BE2C (cell line): ENCODE data around the gene TNFAIP2.

ENCODE experiments used
- DNase-seq: peaks from one replicate; pipeline ENCODE4 v3.0.0-alpha.2; 2020
- H3K27me3 ChIP-seq: fragments of 250-450 bp; sonication (Bioruptor Pico); 2 replicates; pipeline ENCODE4 v1.5.1; 2020; ENCODE audit warnings: mild to moderate bottlenecking
- H3K36me3 ChIP-seq: fragments of 250-450 bp; sonication (Bioruptor Pico); 2 replicates; pipeline ENCODE4 v1.5.1; 2020; ENCODE audit warnings: mild to moderate bottlenecking
- H3K4me1 ChIP-seq: fragments of 250-450 bp; sonication (Bioruptor Pico); 2 replicates; pipeline ENCODE4 v1.5.1; 2020
- H3K4me3 ChIP-seq: 2 replicates; pipeline ENCODE4 v1.5.1; 2011; ENCODE audit warnings: low read depth, low read length
- H3K9me3 ChIP-seq: fragments of 250-450 bp; sonication (Bioruptor Pico); 2 replicates; pipeline ENCODE4 v1.5.1; 2020
- CTCF ChIP-seq: IDR thresholded peaks from 2 replicates; pipeline ENCODE4 v1.5.1; 2012; ENCODE audit warnings: mild to moderate bottlenecking, low read depth, low read length

Gene TNFAIP2

GRCh38 chr14:103093856-103094405 lies 29.3 kb upstream of the TNFAIP2 start:
- Histone ChIP-seq H3K27me3 (no peaks in the 10 kb centered on the region), H3K4me1 (no peaks in the 10 kb centered on the region), H3K36me3 (no peaks in the 10 kb centered on the region), H3K4me3 (no peak overlapping the region), H3K9me3 (no peaks in the 10 kb centered on the region)
- no peak for DNase-seq
- TF ChIP-seq CTCF: no peak

DNA sequence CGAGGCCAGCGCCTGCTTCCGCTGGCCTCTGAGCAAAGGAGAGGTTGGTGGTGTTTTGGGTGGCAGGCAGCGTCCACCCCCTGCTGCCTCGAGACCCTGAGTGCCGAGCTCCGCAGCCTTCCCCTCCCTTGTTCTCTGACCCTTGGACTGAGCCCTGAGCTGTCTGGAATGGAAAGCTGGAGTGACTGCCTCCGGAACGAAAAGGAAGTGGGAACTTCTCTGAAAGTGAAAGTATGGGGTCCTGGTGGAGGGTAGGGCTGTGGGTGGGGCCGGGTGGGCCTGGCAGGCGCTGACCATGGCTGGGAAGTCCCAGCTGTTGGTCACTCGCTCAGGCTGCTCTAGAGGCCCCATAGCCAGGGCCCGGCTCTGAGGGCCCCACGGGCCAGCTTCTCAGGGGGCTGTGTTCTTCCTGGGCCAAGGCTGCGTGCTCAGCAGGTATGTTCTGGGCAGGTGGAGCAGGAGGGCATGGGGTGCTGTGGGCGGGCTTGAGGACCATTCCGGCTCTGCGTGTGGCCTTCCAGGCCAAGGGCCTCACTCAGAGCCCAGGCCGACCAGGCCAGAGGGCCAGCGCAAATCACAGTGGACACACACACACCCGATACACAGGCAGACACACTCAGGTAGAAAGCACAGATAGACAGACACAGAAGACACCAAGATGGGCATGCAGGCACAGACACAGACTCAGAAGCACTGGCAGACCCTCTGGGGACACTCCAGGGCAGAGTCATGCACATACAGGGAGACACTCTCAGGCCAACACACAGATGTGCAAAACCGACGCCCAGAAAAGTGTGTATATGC lies 28.7 kb upstream of the TNFAIP2 start, which contains the start of gene EXOC3L4:
EXOC3L4 (plus strand) TSS at position 320 of the 804 bp plus-strand sequence. CDS start 5,495 bp downstream, outside the sequence.
- Histone ChIP-seq H3K9me3 (no peaks in the 10 kb centered on the region), H3K4me1 (no peaks in the 10 kb centered on the region), H3K36me3 (no peaks in the 10 kb centered on the region), H3K27me3 (no peaks in the 10 kb centered on the region), H3K4me3 (no peak within 1 kb of the TSS)
- DNase-seq: no peak
- no peak for TF ChIP-seq CTCF

DNA sequence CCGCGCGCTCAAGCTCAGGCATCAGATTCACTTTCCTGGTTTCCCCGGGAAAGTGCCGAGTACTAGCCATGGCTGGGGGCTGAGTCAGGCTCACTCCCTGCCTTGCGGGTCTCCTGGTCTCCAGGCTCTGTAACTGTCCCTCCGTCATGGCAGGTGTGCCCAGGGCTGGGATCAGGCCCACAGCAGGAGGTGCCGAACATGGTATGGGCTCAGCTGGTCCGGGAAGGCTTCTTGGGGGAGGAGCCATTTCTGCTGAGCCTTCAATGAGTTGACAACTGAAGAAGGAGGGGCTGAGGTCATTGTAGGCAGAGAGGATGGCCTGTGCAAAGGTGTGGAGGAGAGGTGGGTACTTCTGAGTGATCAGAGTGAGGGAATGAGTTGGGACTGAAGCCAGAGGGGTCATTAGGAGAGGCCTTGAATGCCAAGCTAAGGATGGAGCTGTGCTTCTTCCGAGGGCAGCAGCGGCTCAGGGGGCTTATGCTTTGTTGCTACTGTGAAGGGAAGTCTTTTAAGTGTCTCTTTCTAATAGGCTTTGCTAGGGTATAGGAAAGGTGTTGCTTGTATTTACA lies 28.0 kb upstream of the TNFAIP2 start:
- no peak for DNase-seq
- H3K4me1 ChIP-seq: no peaks in the 10 kb centered on the region
- H3K4me3 ChIP-seq: no peak overlapping the region
- H3K36me3 ChIP-seq: no peaks in the 10 kb centered on the region
- no peaks in the 10 kb centered on the region for H3K27me3 ChIP-seq
- H3K9me3 ChIP-seq: no peaks in the 10 kb centered on the region
- TF ChIP-seq CTCF: no peak

DNA sequence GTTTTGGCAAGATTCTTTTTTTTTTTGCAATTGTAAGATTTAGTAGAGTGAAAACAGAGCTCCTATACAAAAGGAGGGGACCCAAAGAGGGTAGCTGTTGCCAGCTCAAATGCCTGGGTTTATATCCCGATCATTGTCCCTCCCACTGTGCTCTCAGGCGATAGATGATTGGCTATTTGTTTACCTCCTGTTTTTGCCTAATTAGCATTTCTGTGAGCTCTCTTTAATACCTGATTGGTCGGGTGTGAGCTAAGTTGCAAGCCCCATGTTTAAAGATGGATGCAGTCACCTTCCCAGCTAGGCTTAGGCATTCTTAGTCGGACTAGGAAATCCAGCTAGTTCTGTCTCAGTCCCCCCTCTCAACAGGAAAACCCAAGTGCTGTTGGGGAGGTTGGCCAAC lies 26.9 kb upstream of the TNFAIP2 start:
- Histone ChIP-seq H3K9me3 (no peaks in the 10 kb centered on the region), H3K27me3 (no peaks in the 10 kb centered on the region), H3K36me3 (no peaks in the 10 kb centered on the region), H3K4me1 (no peaks in the 10 kb centered on the region), H3K4me3 (no peak overlapping the region)
- no peak for TF ChIP-seq CTCF
- no peak for DNase-seq

- TF ChIP-seq CTCF: no peak
- DNase-seq: no peak
- peaks cover 4% of the 10 kb centered on the region for H3K27me3 ChIP-seq
- no peaks in the 10 kb centered on the region for H3K4me1 ChIP-seq
- H3K4me3 ChIP-seq: no peak overlapping the region
- no peaks in the 10 kb centered on the region for H3K9me3 ChIP-seq
- H3K36me3 ChIP-seq: no peaks in the 10 kb centered on the region
Measured at GRCh38 chr14:103097244-103097993, 25.8 kb upstream of the TNFAIP2 start.
